WERI-Rb-1 (cell line): ENCODE measurements around the gene CTDP1.

ENCODE experiments used
- DNase-seq: peaks from one replicate; pipeline ENCODE4 v3.0.0-alpha.2; 2020
- H3K27ac ChIP-seq: fragments of 250-450 bp; sonication (Bioruptor Pico); 2 replicates; pipeline ENCODE4 v1.5.1; 2020; ENCODE audit warnings: mild to moderate bottlenecking, moderate library complexity
- H3K27me3 ChIP-seq: fragments of 250-450 bp; sonication (Bioruptor Pico); 2 replicates; pipeline ENCODE4 v1.5.1; 2021; ENCODE audit warnings: mild to moderate bottlenecking, low read depth, moderate library complexity; ENCODE audit not compliant: insufficient read depth, severe bottlenecking
- H3K36me3 ChIP-seq: fragments of 250-450 bp; sonication (Bioruptor Pico); 2 replicates; pipeline ENCODE4 v1.5.1; 2020; ENCODE audit warnings: mild to moderate bottlenecking, moderate library complexity
- H3K4me3 ChIP-seq: 2 replicates; pipeline ENCODE4 v1.5.1; 2011; ENCODE audit warnings: low read depth, mild to moderate bottlenecking, control low read depth, low read length
- H3K9me3 ChIP-seq: fragments of 250-450 bp; sonication (Bioruptor Pico); 2 replicates; pipeline ENCODE4 v1.5.1; 2021; ENCODE audit warnings: mild to moderate bottlenecking, moderate library complexity; ENCODE audit not compliant: severe bottlenecking
- CTCF ChIP-seq: IDR thresholded peaks from 2 replicates; pipeline ENCODE4 v1.5.1; 2011; ENCODE audit warnings: low read depth, mild to moderate bottlenecking, control low read depth, inconsistent platforms, low read length

CTDP1 gene

GRCh38 chr18:79685971-79686370 is 6.4 kb downstream of the CTDP1 start:
- TF ChIP-seq CTCF: no peak

GRCh38 chr18:79687806-79688205 is 8.2 kb downstream of the CTDP1 start:
- Histone ChIP-seq H3K9me3 (no peaks in the 10 kb centered on the region), H3K36me3 (no peaks in the 10 kb centered on the region; the same call in 1 of the 2 replicates), H3K4me3 (no peak overlapping the region), H3K27ac (no peak overlapping the region), H3K27me3 (no peaks in the 10 kb centered on the region)
- no peak for DNase-seq
- TF ChIP-seq CTCF: no peak

More at GRCh38 chr18:79685971-79686370, 6.4 kb downstream of the CTDP1 start:
- Histone ChIP-seq H3K36me3 (peaks cover 6% of the 10 kb centered on the region; the same call in 1 of the 2 replicates), H3K27me3 (no peaks in the 10 kb centered on the region), H3K9me3 (no peaks in the 10 kb centered on the region), H3K4me3 (no peak overlapping the region), H3K27ac (no peak overlapping the region)
- DNase-seq: no peak

- Histone ChIP-seq H3K9me3 (no peaks in the 10 kb centered on the region), H3K27ac (no peak overlapping the region), H3K36me3 (peaks cover under 1% of the 10 kb centered on the region; the same call in 1 of the 2 replicates), H3K4me3 (no peak overlapping the region), H3K27me3 (no peaks in the 10 kb centered on the region)
- DNase-seq: no peak
- no peak for TF ChIP-seq CTCF
Observed at GRCh38 chr18:79690071-79690470, 10.5 kb downstream of the CTDP1 start.

GRCh38 chr18:79690586-79691482 is 11.2 kb downstream of the CTDP1 start:
- no peak overlapping the region for H3K4me3 ChIP-seq
- 0 out of 2 replicates have a peak overlapping the region, but pooled peaks have one; percentile 10 for H3K27ac ChIP-seq
- peaks cover 8% of the 10 kb centered on the region for H3K36me3 ChIP-seq
- DNase-seq: no peak
- TF ChIP-seq CTCF: no peak
- no peaks in the 10 kb centered on the region for H3K9me3 ChIP-seq
- H3K27me3 ChIP-seq: no peaks in the 10 kb centered on the region

GRCh38 chr18:79692056-79692455 is 12.5 kb downstream of the CTDP1 start:
- Histone ChIP-seq H3K36me3 (peaks cover 19% of the 10 kb centered on the region), H3K9me3 (no peaks in the 10 kb centered on the region), H3K27ac (no peak overlapping the region), H3K4me3 (no peak overlapping the region), H3K27me3 (no peaks in the 10 kb centered on the region)
- DNase-seq: no peak
- TF ChIP-seq CTCF: no peak
